GM12878 (cell line): ENCODE measurements around the gene IPMK. TPM values are rescaled to one million over a fixed set of nuclear protein-coding genes. Genes with fewer than 3 reads are reported as not detected.

Experiments used
- ATAC-seq: fragments of 200-7000 bp; cut with Tn5 transposase; 3 replicates; pipeline ENCODE4 v1.9.1; 2020; ENCODE audit warnings: mild to moderate bottlenecking, moderate library complexity
- BruUV-seq: library from RNA; stranded (reverse); fragments of 400-500 nt; replicated peaks from 2 replicates; lab custom pipeline; 2021; lab: Mats Ljungman, UMichigan
- CTCF ChIA-PET: fragments of 300-600 bp; sonication (Branson Sonifier 250); formaldehyde crosslinking; extraction: SDS; loops from one replicate; lab custom pipeline; 2021; ENCODE audit warnings: inconsistent platforms; lab: Yijun Ruan, JAX
- POLR2A ChIA-PET: fragments of 350-600 bp; formaldehyde crosslinking; extraction: SDS; loops from one replicate; lab custom pipeline; 2021; ENCODE audit warnings: inconsistent platforms; lab: Charles Lee
- RAD21 ChIA-PET: fragments of 300-600 bp; sonication (Branson Sonifier 250); formaldehyde crosslinking; loops from one replicate; lab custom pipeline; 2023; ENCODE audit warnings: antibody characterized with exemption; ENCODE audit not compliant: unreplicated experiment; lab: Charles Lee
- SMC1A ChIA-PET: fragments of 300-600 bp; sonication (Branson Sonifier 250); formaldehyde crosslinking; loops from one replicate; lab custom pipeline; 2023; ENCODE audit not compliant: unreplicated experiment, uncharacterized antibody; lab: Charles Lee
- DNase-seq: peaks from one replicate; pipeline ENCODE4 v3.0.0-alpha.2; 2011; ENCODE audit warnings: low read depth, low spot score
- FAIRE-seq: peaks from 3 replicates; lab custom pipeline; 2011; peaks lifted over from hg19 to GRCh38; lab: Jason Lieb, UNC
- H2AFZ ChIP-seq: 2 replicates; pipeline ENCODE4 v1.6.0; 2011; ENCODE audit warnings: low read depth, low read length, control low read depth; ENCODE audit not compliant: control insufficient read depth
- H3K27ac ChIP-seq: 2 replicates; pipeline ENCODE4 v1.5.1; 2011; ENCODE audit warnings: control low read depth; ENCODE audit not compliant: control insufficient read depth, insufficient read depth
- H3K27me3 ChIP-seq, 2 experiments: replicated peaks in 1 of 2; 2 replicates each; pipeline versions ENCODE4 v1.6.0 to v1.6.1; 2011; ENCODE audit warnings: low read length in 1 of 2; ENCODE audit not compliant: control insufficient read depth in 2 of 2, insufficient read depth in 2 of 2
- H3K36me3 ChIP-seq, 2 experiments: 2 replicates each; pipeline ENCODE4 v1.5.1; 2011; ENCODE audit warnings: low read length in 1 of 2; ENCODE audit not compliant: control insufficient read depth in 2 of 2, insufficient read depth in 2 of 2
- H3K4me1 ChIP-seq: 2 replicates; pipeline ENCODE4 v1.6.1; 2011; ENCODE audit warnings: mild to moderate bottlenecking, low read length, moderate library complexity, mixed read lengths; ENCODE audit not compliant: control insufficient read depth, insufficient read depth
- H3K4me2 ChIP-seq: 2 replicates; pipeline ENCODE4 v1.6.0; 2011; ENCODE audit warnings: control low read depth; ENCODE audit not compliant: control insufficient read depth, insufficient read depth
- H3K4me3 ChIP-seq: fragments of 200-600 bp; sonication (generic); 2 replicates; pipeline ENCODE4 v1.5.1; 2016
- H3K79me2 ChIP-seq: 2 replicates; pipeline ENCODE4 v1.6.0; 2011; ENCODE audit warnings: low read length; ENCODE audit not compliant: control insufficient read depth, insufficient read depth
- H3K9ac ChIP-seq: 2 replicates; pipeline ENCODE4 v1.8.0; 2011; ENCODE audit warnings: low read length, control low read depth, mixed read lengths; ENCODE audit not compliant: control insufficient read depth, insufficient read depth
- H3K9me3 ChIP-seq: replicated peaks from 3 replicates; pipeline ENCODE4 v1.5.1; 2011; ENCODE audit warnings: mild to moderate bottlenecking, low read length; ENCODE audit not compliant: control insufficient read depth, insufficient read depth
- H4K20me1 ChIP-seq: 2 replicates; pipeline ENCODE4 v1.6.0; 2011; ENCODE audit not compliant: control insufficient read depth, insufficient read depth
- ASH2L ChIP-seq: fragments of 300-600, 200-600 bp; sonication (generic); IDR thresholded peaks from 2 replicates; pipeline ENCODE4 v1.6.1; 2017; ENCODE audit warnings: low read depth, mild to moderate bottlenecking, borderline replicate concordance
- CBX3 ChIP-seq: fragments of 200-600 bp; sonication (generic); IDR thresholded peaks from 2 replicates; pipeline ENCODE4 v1.6.1; 2016; ENCODE audit warnings: low read depth, borderline replicate concordance
- HCFC1 ChIP-seq: fragments of 150-350 bp; IDR thresholded peaks from 2 replicates; pipeline ENCODE4 v1.6.1; 2014; ENCODE audit warnings: low read length
- MYB ChIP-seq: fragments of 150-350 bp; IDR thresholded peaks from 2 replicates; pipeline ENCODE4 v1.6.1; 2014; ENCODE audit warnings: mild to moderate bottlenecking, low read depth, low read length, borderline replicate concordance
- STAT3 ChIP-seq: IDR thresholded peaks from 2 replicates; pipeline ENCODE4 v1.6.1; 2011; ENCODE audit warnings: low read depth, low read length, improper control_type of control experiment
- TARDBP ChIP-seq: IDR thresholded peaks from 2 replicates; pipeline ENCODE4 v1.6.1; 2016; ENCODE audit warnings: borderline replicate concordance
- WGBS: methylation state at CpG from one replicate; pipeline ENCODE4 v1.1.6; 2016; ENCODE audit warnings: low lambda C conversion rate; ENCODE audit not compliant: insufficient replicate concordance, insufficient coverage; ENCODE audit errors: missing lambda C conversion rate; 5-methylcytosine and 5-hydroxymethylcytosine counted together
- in situ Hi-C: fragments of 300-500 bp; cut with MboI; formaldehyde crosslinking; loops from 9 replicates; pipeline ENCODE4 v1.14.3; 2018; ENCODE audit warnings: mixed read lengths
- intact Hi-C: fragments of 100-400 bp; cut with micrococcal nuclease; formaldehyde crosslinking; loops from one replicate; pipeline ENCODE4 v1.14.2; 2022; ENCODE audit not compliant: unreplicated experiment
- polyA plus RNA-seq, 11 experiments: library from polyadenylated mRNA; depleted of rRNA in 4 of 11; unstranded in 6 of 11; stranded (reverse) in 5 of 11; fragments of >200 nt; fragmentation: Nextera tagmentation in 4 of 11; fragmentation: Illumina TruSeq in 1 of 11; extraction: Ambion mirVana in 4 of 11; extraction: Trizol in 1 of 11; gene quantifications; 1 replicate in 1 of 11; 2 replicates in 10 of 11; pipeline versions ENCODE4 v1.2.1 to v1.2.3, GENCODE V29; 2011 to 2016; ENCODE audit warnings: inconsistent platforms in 2 of 11, missing spikeins in 2 of 11, low read depth in 1 of 11
- total RNA-seq, 4 experiments: library from RNA; depleted of rRNA in 3 of 4; stranded (reverse); fragments of >200 nt in 3 of 4; fragmentation: Illumina TruSeq in 1 of 4; extraction: Trizol in 1 of 4; gene quantifications; 2 replicates each; pipeline versions ENCODE4 v1.2.1 to v1.2.3, GENCODE V29; 2013 to 2021
- TF ChIP-seq, protein P1 (sequence below): fragments of 150-350 bp; IDR thresholded peaks from 2 replicates; pipeline ENCODE4 v1.6.1; 2014; ENCODE audit warnings: mild to moderate bottlenecking, low read depth, low read length

Gene IPMK
- total and polyA plus RNA-seq, 10 of the 15 experiments (the other 5 are each of a cell fraction or from before 2014, with no cell fraction given): 0.84 to 7.5 (median 3.6) TPM

DNA sequence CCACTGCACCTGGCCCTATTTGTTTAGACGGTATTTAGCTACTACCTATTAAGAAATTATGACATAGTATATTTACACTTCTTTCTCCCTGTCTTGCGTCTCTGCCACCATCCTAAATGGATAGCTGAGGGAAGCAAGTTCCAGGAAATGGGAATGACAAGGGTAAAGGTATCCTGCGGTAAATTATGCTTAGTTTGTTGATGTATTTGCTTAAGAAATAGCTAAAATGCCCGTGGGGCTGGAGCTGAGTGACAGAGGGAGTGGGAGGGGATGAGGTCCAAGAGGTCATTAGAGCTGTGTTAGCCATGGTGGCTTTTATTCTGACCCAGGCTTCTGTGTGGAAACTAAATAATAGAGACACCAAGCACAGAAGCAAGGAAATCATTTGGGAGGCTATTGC lies 38.1 kb upstream of the IPMK start:
- RAD21 ChIA-PET: interaction anchor here (0.9 kb wide), 1 partner anchor 78 kb away, joined by 4 read pairs; no protein-coding TSS in a partner anchor
- Histone ChIP-seq H3K4me3 (no peak overlapping the region), H3K9ac (no peak overlapping the region), H3K79me2 (no peaks in the 10 kb centered on the region), H4K20me1 (no peaks in the 10 kb centered on the region), H3K9me3 (no peaks in the 10 kb centered on the region), H2AFZ (no peak overlapping the region), H3K27ac (no peak overlapping the region), H3K36me3 (no peaks in the 10 kb centered on the region), H3K27me3 (no peaks in the 10 kb centered on the region), H3K4me2 (no peak overlapping the region), H3K4me1 (no peaks in the 10 kb centered on the region)
- POLR2A ChIA-PET: no interaction called here
- CTCF ChIA-PET: interaction anchor here (0.6 to 2.5 kb wide), 6 partner anchors 9 to 87 kb away, joined by 3 to 7 read pairs (median 3); no protein-coding TSS in a partner anchor
- no peak for DNase-seq
- intact Hi-C loops: no loop called here
- SMC1A ChIA-PET: interaction anchor here (0.8 to 1.3 kb wide), 4 partner anchors 12 to 128 kb away, joined by 3 to 4 read pairs (median 3); no protein-coding TSS in a partner anchor
- FAIRE-seq: no peak
- BruUV-seq: no TSS peak
- 23% methylated on average over 4 of the region's 4 CpGs for WGBS
- TF ChIP-seq STAT3 (no peak), TARDBP (no peak), HCFC1 (no peak), CBX3 (no peak), MYB (no peak), ASH2L (no peak)
- TF ChIP-seq, protein P1, sequence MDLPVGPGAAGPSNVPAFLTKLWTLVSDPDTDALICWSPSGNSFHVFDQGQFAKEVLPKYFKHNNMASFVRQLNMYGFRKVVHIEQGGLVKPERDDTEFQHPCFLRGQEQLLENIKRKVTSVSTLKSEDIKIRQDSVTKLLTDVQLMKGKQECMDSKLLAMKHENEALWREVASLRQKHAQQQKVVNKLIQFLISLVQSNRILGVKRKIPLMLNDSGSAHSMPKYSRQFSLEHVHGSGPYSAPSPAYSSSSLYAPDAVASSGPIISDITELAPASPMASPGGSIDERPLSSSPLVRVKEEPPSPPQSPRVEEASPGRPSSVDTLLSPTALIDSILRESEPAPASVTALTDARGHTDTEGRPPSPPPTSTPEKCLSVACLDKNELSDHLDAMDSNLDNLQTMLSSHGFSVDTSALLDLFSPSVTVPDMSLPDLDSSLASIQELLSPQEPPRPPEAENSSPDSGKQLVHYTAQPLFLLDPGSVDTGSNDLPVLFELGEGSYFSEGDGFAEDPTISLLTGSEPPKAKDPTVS: no peak
- no peak for ATAC-seq
- in situ Hi-C loops: no loop called here
